GM21360 (cell line): ENCODE data around the gene TNFAIP8L2.
"Not testable (repeated sequence)": the region's sequence is repeated elsewhere in the genome, so short reads cannot be mapped to it uniquely, and the experiment has no call there.

Experiments used
- ATAC-seq: cut with Tn5 transposase; IDR thresholded peaks from one replicate; pipeline ENCODE4 v1.9.1; 2021; ENCODE audit warnings: mild to moderate bottlenecking, moderate library complexity; ENCODE audit not compliant: unreplicated experiment

TNFAIP8L2 gene

GRCh38 chr1:151187205-151187604 is 30.8 kb downstream of the TNFAIP8L2 start:
- ATAC-seq: no peak

GRCh38 chr1:151188667-151189066 is 32.2 kb downstream of the TNFAIP8L2 start:
- ATAC-seq: not testable (repeated sequence)

GRCh38 chr1:151189637-151190445 is 33.4 kb downstream of the TNFAIP8L2 start, which contains the start of gene VPS72:
VPS72 (minus strand) TSS chr1:151190197; CDS start chr1:151190121, 76 bp downstream.
- ATAC-seq: peak; percentile 82

- no peak for ATAC-seq
These were observed 35.6 kb downstream of the TNFAIP8L2 start for GRCh38 chr1:151192047-151192446.

- no peak for ATAC-seq
These were observed 36.9 kb downstream of the TNFAIP8L2 start for GRCh38 chr1:151193304-151193703.

GRCh38 chr1:151193856-151194255 is 37.4 kb downstream of the TNFAIP8L2 start:
- ATAC-seq: no peak

GRCh38 chr1:151194894-151195594 is 38.6 kb downstream of the TNFAIP8L2 start:
- not testable (repeated sequence) for ATAC-seq

- ATAC-seq: no peak
These were observed 39.9 kb downstream of the TNFAIP8L2 start for GRCh38 chr1:151196292-151196800.

GRCh38 chr1:151197863-151198253 is 41.4 kb downstream of the TNFAIP8L2 start:
- no peak for ATAC-seq

- peak; percentile 74 for ATAC-seq
These were observed 42.0 kb downstream of the TNFAIP8L2 start, which contains the start of gene PIP5K1A for GRCh38 chr1:151198254-151199127. PIP5K1A (plus strand) TSS chr1:151198552; CDS start chr1:151198997, 445 bp downstream.

- no peak for ATAC-seq
These were observed 43.6 kb downstream of the TNFAIP8L2 start for GRCh38 chr1:151199873-151200581.

- not testable (repeated sequence) for ATAC-seq
These were observed 49.0 kb downstream of the TNFAIP8L2 start for GRCh38 chr1:151205381-151205965.
